Midbrain (tissue), 1 donor: Measurements from ENCODE around the gene GNG7.
"Not testable (repeated sequence)": the region's sequence is repeated elsewhere in the genome, so short reads cannot be mapped to it uniquely, and the experiment has no call there.

Source experiments
- DNase-seq: peaks from one replicate; lab custom pipeline; 2025; lab: John Stamatoyannopoulos, UW

The GNG7 gene

GRCh38 chr19:2600914-2601870 is 101.3 kb downstream of the GNG7 start:
- DNase-seq: no peak

GRCh38 chr19:2594319-2594718 is 108.2 kb downstream of the GNG7 start:
- no peak for DNase-seq

- DNase-seq: no peak
These were observed 109.7 kb downstream of the GNG7 start for GRCh38 chr19:2592824-2593223.

GRCh38 chr19:2591537-2592291 is 110.8 kb downstream of the GNG7 start:
- DNase-seq: no peak

GRCh38 chr19:2590630-2591399 is 111.7 kb downstream of the GNG7 start:
- no peak for DNase-seq

GRCh38 chr19:2589441-2589840 is 113.1 kb downstream of the GNG7 start:
- DNase-seq: no peak

GRCh38 chr19:2588081-2588777 is 114.3 kb downstream of the GNG7 start:
- peak; percentile 50 for DNase-seq

- DNase-seq: no peak
These were observed 115.3 kb downstream of the GNG7 start for GRCh38 chr19:2587001-2587719.

GRCh38 chr19:2586196-2586595 is 116.3 kb downstream of the GNG7 start:
- no peak for DNase-seq

GRCh38 chr19:2584002-2584401 is 118.5 kb downstream of the GNG7 start:
- no peak for DNase-seq

- DNase-seq: no peak
These were observed 119.2 kb downstream of the GNG7 start for GRCh38 chr19:2582984-2583956.

- not testable (repeated sequence) for DNase-seq
These were observed 122.1 kb downstream of the GNG7 start for GRCh38 chr19:2580396-2580795.

GRCh38 chr19:2579678-2580280 is 122.7 kb downstream of the GNG7 start:
- no peak for DNase-seq

GRCh38 chr19:2578901-2579677 is 123.4 kb downstream of the GNG7 start:
- peak; percentile 81 for DNase-seq

GRCh38 chr19:2578391-2578890 is 124.1 kb downstream of the GNG7 start:
- DNase-seq: no peak

GRCh38 chr19:2577722-2578335 is 124.7 kb downstream of the GNG7 start:
- no peak for DNase-seq

- DNase-seq: no peak
These were observed 126.6 kb downstream of the GNG7 start for GRCh38 chr19:2575734-2576481.
